ENCODE data around the gene LRRC8D. TPM values are rescaled to one million over a fixed set of nuclear protein-coding genes. Genes with fewer than 3 reads are reported as not detected.

The LRRC8D gene
- total RNA-seq, 4 donors from 2014 or later: 14.4 to 17.7 (median 15.7) TPM

DNA sequence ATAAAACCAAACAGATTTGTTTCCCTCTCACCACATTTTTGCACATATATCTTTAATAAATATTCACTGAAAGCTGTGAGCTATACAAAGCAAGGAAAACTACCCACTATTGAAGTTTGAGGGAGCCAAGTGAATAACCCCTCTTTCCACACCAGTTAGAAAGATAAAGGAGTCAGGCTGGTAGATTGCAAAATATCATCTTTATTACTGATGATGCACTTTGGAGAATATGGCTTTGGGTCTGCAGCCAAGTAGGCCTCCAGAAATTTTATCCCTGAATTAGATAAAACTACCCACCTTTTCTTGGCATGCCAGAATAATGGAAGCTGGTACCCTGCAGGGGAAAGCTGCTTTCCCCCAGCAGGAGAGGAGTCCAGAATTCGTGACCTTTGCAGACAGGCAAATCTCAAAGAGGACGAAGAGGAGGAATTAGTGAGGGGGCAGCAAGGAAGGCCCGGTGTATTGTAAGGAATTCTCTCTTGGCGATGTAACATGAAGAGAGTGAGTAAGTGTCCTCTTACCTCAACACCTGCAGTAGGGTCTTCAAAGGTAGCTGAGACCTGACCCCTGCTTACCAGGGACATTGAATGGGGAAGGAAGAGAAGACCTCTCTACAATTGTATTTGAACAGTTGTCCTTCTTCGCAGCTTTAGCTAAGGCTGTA is 84.7 kb downstream of the LRRC8D start:
- DNase-seq (ENCODE audit: low spot score in 2 of 2): no peak
- H3K4me3 ChIP-seq (ENCODE audit: low read depth, poor library complexity, severe bottlenecking): no peak overlapping the region
- no peak for TF ChIP-seq POLR2A (IDR thresholded peaks at IDR 0.05)
- TF ChIP-seq, protein P1, sequence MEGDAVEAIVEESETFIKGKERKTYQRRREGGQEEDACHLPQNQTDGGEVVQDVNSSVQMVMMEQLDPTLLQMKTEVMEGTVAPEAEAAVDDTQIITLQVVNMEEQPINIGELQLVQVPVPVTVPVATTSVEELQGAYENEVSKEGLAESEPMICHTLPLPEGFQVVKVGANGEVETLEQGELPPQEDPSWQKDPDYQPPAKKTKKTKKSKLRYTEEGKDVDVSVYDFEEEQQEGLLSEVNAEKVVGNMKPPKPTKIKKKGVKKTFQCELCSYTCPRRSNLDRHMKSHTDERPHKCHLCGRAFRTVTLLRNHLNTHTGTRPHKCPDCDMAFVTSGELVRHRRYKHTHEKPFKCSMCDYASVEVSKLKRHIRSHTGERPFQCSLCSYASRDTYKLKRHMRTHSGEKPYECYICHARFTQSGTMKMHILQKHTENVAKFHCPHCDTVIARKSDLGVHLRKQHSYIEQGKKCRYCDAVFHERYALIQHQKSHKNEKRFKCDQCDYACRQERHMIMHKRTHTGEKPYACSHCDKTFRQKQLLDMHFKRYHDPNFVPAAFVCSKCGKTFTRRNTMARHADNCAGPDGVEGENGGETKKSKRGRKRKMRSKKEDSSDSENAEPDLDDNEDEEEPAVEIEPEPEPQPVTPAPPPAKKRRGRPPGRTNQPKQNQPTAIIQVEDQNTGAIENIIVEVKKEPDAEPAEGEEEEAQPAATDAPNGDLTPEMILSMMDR (IDR thresholded peaks at IDR 0.05): no peak
- intact Hi-C loops (cut with DNase I; ENCODE audit: low total_unique reads): no loop called here
- WGBS, 2 donors: 94% methylated on average over 5 of the region's 5 CpGs

DNA sequence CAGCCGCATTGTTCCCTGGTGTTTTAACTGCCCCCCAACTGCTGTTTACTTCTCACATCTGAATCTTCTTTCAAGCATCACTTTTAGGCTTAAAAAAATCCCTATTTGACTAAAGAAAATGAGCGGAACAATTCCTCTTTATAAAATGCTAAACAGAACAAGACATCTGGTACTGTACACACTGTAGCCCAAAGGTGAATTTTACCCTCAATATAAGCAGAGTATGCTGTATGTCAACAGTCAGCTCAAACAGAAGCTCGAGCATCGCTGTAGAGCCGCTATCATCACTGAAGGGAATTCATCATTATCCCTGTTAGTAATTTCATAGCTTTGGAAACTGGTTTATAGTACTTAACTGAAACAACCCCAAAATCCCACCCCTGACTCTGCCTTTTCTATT is 85.3 kb downstream of the LRRC8D start:
- no peak for TF ChIP-seq POLR2A (IDR thresholded peaks at IDR 0.05)
- TF ChIP-seq, protein P1 (IDR thresholded peaks at IDR 0.05): no peak
- DNase-seq (ENCODE audit: low spot score in 2 of 2): no peak
- WGBS, 2 donors: 91 to 97% methylated on average over 5 of the region's 5 CpGs
- intact Hi-C loops (cut with DNase I; ENCODE audit: low total_unique reads): no loop called here
- H3K4me3 ChIP-seq (ENCODE audit: low read depth, poor library complexity, severe bottlenecking): no peak overlapping the region

DNA sequence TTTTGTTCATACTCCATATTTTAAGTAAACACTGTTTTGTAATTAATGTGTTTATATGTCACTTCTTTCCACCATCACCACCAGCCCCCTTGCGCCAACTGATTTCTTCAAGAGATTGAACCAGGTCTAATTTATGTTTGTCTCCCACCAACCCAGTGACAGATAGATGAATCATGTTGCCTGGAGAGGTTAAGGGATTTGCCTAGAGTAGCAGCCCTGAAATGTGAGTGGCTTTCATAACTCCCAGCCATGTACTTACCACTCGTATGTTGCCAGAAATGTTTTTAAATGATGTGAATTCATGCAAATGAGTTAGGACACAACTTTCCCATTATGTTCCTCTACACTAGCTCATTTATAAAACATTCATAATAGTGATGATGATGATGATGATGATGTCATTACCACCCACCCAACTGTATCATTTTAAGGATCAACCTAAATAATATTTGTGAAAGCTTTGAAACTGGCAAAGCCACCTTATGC is 86.9 kb downstream of the LRRC8D start:
- DNase-seq (ENCODE audit: low spot score in 2 of 2): no peak
- no peak overlapping the region for H3K4me3 ChIP-seq (ENCODE audit: low read depth, poor library complexity, severe bottlenecking)
- intact Hi-C loops (cut with DNase I; ENCODE audit: low total_unique reads): no loop called here
- 78 to 90% methylated on average over 2 of the region's 2 CpGs for WGBS, 2 donors
- TF ChIP-seq, protein P1 (IDR thresholded peaks at IDR 0.05): no peak
- no peak for TF ChIP-seq POLR2A (IDR thresholded peaks at IDR 0.05)

DNA sequence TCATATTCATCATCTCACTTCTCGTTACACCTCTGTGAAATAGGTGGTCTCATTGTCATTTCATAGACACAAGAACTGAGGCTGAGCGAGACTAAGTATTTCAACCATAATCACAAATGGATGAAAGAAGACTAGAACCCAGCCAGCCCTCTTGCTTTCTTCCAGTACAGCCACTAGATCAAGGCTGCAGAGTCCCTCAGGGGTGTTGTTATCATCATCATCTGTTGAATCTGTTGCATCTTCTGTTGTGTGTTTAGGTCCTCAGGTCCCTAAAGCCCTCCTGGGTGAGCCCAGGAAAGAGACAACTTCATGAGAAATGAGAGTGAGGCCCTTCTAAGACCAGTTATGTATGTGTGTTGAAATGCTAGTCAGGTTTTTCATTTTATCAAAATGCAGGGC is 87.4 kb downstream of the LRRC8D start:
- 93 to 99% methylated on average over 2 of the region's 2 CpGs for WGBS, 2 donors
- H3K4me3 ChIP-seq (ENCODE audit: low read depth, poor library complexity, severe bottlenecking): no peak overlapping the region
- intact Hi-C loops (cut with DNase I; ENCODE audit: low total_unique reads): no loop called here
- DNase-seq (ENCODE audit: low spot score in 2 of 2): no peak
- TF ChIP-seq, protein P1 (IDR thresholded peaks at IDR 0.05): no peak
- TF ChIP-seq POLR2A (IDR thresholded peaks at IDR 0.05): no peak

DNA sequence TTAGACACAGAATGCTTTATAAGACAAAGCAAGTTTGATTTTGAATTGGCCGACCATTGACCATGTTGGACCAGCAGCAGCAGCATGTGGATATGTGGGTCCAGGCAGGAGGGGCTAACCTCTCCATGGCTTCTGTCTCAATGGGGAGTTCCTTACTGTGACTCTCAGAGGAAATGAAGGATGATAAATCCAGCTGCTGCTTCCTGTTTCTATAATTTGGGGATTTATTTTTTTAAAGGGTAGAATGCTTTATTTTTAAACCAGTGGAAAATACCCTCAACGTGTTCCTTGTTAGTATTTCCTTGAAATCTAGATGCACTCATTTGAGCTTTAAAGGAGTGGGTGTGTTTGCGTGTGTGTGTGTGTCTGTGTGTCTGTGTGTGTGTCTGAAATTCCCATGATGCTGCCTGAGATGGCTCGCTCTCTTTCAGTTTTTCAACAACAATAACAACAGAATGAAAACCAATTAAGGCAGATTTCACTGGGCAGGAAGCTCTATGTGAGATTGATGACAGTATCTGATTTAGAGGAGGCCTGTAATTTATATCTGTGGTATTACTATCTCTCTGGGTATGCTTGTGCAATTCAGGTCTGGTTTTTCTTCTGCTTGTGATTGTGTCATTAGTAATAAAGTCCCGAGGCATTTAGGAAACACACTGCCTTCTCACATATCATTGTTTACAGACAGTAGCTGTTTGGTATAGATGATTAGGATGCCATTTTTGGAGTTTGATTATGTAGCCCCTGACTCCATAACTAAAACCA is 88.0 kb downstream of the LRRC8D start:
- DNase-seq (ENCODE audit: low spot score in 2 of 2): no peak
- 35 to 39% methylated on average over 5 of the region's 5 CpGs for WGBS, 2 donors
- H3K4me3 ChIP-seq (ENCODE audit: low read depth, poor library complexity, severe bottlenecking): no peak overlapping the region
- intact Hi-C loops (cut with DNase I; ENCODE audit: low total_unique reads): no loop called here
- TF ChIP-seq POLR2A (IDR thresholded peaks at IDR 0.05): no peak
- TF ChIP-seq, protein P1 (IDR thresholded peaks at IDR 0.05): no peak

Data from lower leg skin (tissue), 4 donors.